Stimulated activated CD8-positive, alpha-beta memory T cell treated with anti-CD3 and anti-CD28 coated beads, Interleukin-4, amount 100 ng/mL, for 24 hours (primary cell): ENCODE measurements around the gene AKR1B15.
A peak's percentile ranks its signal among the peaks of the same experiment; 100 is the strongest.
"Not testable (repeated sequence)": the region's sequence is repeated elsewhere in the genome, so short reads cannot be mapped to it uniquely, and the experiment has no call there.

Experiments used
- DNase-seq: peaks from one replicate; pipeline ENCODE4 v3.0.0-alpha.2; 2020; ENCODE audit warnings: low read depth

The AKR1B15 gene

GRCh38 chr7:134532954-134533218, 16.0 kb upstream of the AKR1B15 start:
- DNase-seq: no peak

GRCh38 chr7:134533288-134533771, 15.6 kb upstream of the AKR1B15 start:
- no peak for DNase-seq

GRCh38 chr7:134534633-134535032, 14.3 kb upstream of the AKR1B15 start:
- DNase-seq: no peak

DNA sequence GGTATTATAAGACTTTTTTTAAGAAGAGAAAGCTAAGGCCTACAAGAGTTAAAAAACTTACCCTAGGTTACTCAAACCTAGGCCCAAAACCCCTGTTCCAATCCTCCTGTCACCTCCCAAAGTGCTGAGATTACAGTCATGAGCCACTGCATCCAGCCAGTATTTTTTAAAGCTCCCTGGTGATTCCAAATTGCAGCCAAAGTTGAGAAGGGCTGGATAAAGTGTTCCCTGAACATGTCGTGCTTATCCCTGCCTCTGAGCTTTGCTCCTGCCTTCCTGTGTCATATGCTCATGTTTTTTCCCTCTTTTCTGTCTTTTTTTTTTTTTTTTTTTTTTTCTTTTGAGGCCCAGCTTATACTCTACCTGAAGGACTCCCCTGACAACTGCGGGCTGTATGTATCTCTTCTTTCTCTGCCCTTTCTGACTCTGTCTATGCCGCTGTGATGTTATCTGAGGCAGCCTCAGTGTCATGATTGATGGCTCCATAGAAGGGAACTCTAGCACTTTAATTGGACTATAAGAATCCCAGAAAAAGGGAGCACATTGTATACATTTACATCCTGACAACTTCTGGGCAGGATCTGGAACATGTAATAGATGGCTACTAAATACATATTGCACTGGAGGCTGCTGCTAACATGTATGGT, 13.5 kb upstream of the AKR1B15 start:
- no peak for DNase-seq

DNA sequence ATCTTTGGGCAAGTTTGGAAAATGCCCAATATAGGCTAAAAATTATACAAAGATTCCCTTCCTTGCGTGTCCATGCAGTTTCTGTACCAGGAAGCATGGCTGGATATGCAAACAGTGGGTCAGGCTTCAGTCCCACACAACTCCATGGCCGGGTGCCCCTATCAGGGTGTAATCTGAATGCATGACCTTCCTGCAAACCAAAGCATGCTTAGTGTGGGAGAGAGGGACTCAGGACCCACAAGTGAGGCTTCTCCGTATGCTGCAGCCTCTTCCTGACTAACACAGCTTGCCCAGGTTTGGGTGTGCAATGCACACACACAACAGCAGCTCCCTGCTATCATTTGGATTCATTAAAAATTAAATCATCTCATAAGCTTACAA, 13.0 kb upstream of the AKR1B15 start:
- DNase-seq: no peak

- DNase-seq: not testable (repeated sequence)
These were observed 12.4 kb upstream of the AKR1B15 start for GRCh38 chr7:134536558-134536957.

- not testable (repeated sequence) for DNase-seq
These were observed 11.6 kb upstream of the AKR1B15 start for GRCh38 chr7:134537273-134537781.

DNA sequence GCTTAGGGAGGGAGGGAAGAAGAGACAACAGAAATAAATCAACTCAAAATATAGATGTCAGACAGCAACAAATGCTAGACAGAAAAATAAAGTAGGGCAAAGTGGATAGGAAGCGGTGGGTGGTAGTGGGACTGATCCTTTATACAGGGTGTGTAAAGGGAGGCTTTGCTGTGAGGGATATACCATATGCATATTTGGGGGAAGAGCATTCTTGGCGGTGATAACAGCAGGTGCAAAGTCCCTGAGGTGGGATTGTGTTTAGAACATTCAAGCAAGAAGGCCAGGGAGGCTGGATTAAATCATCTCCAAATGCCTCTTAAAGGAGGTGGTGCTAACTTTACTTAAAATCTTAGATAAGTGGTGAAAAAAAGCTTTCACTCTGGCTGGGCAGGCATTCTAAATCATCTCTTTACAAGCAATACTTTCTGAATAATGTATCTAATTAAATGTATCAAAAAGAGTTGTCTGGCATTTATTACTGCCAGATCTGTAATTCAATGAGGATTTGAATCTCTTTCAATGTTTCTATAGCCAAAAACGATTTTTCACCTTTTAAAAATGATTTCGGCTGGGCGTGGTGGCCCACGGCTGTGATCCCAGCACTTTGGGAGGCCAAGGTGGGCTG, 9.4 kb upstream of the AKR1B15 start:
- no peak for DNase-seq

GRCh38 chr7:134541501-134542194, 7.3 kb upstream of the AKR1B15 start:
- DNase-seq: not testable (repeated sequence)

- no peak for DNase-seq
These were observed 6.6 kb upstream of the AKR1B15 start for GRCh38 chr7:134542195-134542771.

DNA sequence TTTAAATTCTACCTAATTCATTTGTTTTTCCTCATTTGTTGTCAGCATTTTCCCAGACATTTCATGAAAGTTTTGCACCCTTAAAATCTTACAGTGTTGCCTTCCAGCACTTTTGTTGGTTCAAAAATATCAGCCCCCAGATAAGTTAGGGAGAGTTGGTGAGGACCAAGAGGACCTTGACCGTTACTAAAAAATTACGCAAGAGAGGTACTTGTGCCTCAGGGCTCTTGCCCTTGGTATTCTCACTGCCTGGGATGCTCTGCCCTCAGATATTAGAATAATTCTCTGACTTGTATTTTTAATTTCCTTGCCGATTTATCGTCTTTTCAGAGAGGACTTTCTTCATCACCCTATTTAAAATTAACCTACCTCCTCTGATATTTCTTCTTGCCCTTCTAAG, 3.5 kb upstream of the AKR1B15 start:
- no peak for DNase-seq

DNA sequence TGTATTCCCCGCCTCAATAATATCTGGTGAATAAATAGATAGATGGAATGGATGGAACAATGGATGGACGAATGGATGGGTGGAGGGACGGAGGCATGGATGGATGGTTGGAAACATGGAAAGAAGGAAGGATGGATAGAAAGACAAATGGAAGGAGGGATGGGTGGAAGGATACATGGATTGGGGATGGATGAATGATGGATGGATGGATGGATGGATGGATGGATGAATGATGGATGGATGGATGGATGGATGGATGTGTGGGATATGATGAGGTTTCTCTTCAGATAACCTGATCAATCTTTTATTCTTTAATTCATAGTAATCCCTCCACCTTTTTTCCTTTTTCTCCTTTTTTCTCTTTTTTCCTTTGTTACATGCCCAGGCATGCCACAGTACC, 3.0 kb upstream of the AKR1B15 start:
- no peak for DNase-seq

DNA sequence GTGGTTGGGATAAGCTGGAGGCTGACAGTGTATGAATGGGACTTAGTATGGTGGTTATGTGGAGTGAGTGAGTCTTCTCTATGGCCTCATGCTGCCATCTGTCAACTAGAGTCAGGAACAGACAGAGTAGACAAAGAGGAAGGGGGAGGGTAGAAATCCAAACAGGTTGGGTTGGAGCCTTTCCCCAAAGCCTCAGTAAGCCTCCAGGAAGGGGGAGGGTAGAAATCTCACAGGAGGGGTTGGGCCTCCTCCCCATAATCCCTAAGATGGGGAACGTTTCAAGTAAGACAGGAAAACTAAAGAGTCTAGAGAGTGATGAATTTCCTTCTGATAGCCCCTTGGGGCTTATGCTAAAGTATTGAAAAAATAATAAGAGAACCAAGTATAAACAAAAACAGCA, 2.0 kb upstream of the AKR1B15 start:
- no peak for DNase-seq

GRCh38 chr7:134547397-134548054, 1.4 kb upstream of the AKR1B15 start:
- DNase-seq: peak; percentile 43

DNA sequence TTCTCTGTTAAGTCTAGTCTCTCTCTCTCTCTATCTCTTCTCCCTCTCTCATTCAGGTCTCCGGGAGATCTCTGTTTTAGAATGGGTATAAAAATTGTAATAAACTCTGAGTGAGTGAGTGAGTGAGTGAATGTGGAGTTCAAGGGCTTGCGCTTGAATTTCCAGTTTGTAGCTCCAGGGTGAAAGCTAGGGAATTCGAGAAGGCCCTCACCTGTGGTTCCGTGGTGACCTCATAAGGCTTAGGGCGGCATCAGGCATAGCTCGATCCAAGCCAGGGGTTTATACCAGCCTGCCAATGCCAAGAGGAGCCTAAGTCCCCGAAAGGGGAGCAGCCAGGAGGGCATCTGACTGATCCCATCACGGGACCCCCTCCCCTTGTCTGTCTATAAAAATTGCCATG, 456 bp downstream of the AKR1B15 start:
- no peak for DNase-seq

- DNase-seq: no peak
These were observed 3.2 kb downstream of the AKR1B15 start for GRCh38 chr7:134552105-134552504.

DNA sequence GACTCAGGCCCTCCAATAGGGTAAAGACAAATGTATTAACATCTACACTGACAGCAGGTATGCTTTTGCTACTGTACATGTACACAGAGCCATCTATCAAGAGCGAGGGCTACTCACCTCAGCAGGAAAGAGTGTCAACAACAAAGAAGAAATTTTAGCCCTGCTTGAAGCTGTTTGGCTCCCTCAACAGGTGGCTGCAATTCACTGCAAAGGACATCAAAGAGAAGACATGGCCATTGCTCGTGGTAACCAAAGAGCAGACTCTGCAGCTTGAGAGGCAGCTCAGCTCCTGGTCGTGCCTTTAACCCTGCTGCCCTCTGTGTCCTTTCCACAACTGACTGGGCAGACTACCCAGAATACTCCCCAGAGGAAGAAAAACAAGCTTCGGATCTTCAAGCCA, 5.1 kb downstream of the AKR1B15 start:
- no peak for DNase-seq

DNA sequence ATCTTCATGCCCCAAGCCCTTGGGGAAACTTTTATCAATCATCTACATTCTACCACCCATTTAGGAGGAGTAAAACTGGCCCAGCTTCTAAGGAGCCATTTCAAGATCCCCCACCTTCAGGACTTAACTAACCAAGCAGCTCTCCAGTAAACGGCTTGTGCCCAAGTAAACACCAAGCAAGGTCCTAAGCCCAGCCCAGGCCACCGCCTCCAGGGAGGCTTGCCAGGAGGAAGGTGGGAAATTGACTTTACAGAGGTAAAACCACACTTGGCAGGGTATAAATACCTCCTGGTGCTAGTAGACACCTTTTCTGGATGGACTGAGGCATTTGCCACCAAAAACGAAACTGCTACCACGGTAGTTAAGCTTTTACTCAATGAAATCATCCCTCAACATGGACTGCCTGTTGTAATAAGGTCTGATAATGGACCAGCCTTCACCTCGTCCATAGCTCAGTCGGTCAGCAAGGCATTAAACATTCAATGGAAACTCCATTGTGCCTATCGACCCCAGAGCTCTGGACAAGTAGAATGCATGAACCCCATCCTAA, 5.6 kb downstream of the AKR1B15 start:
- DNase-seq: no peak

- no peak for DNase-seq
These were observed 8.5 kb downstream of the AKR1B15 start for GRCh38 chr7:134557391-134557790.

DNA sequence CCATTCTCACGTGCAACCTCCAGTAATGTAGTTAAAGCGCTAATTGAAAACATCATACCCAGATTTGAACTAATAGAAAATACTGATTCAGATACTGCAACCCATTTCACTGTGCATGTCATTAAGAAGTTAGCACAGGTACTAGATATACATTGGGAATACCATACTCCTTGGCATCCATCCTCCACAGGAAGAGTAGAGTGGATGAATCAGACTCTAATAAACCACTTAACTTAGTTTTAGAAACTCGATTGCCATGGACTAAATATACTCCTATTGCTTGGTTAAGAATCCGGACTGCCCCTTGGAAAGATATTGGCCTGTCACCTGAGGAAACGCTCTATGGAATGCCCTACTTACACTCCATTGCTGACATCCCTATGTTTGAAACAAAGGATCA, 9.5 kb downstream of the AKR1B15 start:
- no peak for DNase-seq

GRCh38 chr7:134561616-134562015, 12.7 kb downstream of the AKR1B15 start:
- DNase-seq: not testable (repeated sequence)

DNA sequence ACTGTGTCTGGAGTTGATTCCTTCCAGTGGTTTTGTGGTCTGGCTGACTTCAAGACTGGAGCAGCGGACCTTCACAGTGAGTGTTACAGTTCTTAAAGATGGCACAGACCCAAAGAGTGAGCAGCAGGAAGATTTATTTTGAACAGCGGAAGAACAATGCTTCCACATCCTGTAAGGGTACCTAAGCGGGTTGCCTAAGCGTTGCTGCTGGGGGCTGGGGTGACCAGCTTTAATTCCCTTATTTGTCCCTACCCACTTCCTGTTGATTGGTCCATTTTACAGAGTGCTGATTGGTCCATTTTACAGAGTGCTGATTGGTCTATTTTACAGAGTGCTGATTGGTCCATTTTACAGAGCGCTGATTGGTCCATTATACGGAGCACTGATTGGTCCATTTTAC, 13.2 kb downstream of the AKR1B15 start:
- DNase-seq: no peak
